ENCODE results near the gene NDUFA5.

- TF ChIP-seq CTCF (conservative IDR thresholded peaks at IDR 0.05; ENCODE audit: low read length) (no peak), EZH2phosphoT487 (IDR thresholded peaks at IDR 0.05; ENCODE audit: borderline replicate concordance, low read depth, low read length) (no peak)
Observed at GRCh38 chr7:123598657-123599056, 41.0 kb upstream of the NDUFA5 start.
